Sigmoid colon (tissue), 3 donors: ENCODE data around the gene VSIG1.

ENCODE experiments used
- CTCF ChIP-seq, 4 experiments: fragments of 450-650 bp in 3 of 4; fragments of 200-600 bp in 1 of 4; IDR thresholded peaks; one replicate each; pipeline ENCODE4 v1.5.1; 2016 to 2019; ENCODE audit warnings: antibody characterized with exemption in 4 of 4, mild to moderate bottlenecking in 3 of 4, moderate library complexity in 2 of 4
- POLR2A ChIP-seq, 2 donors: fragments of 450-650 bp; IDR thresholded peaks; one replicate each; pipeline ENCODE4 v1.6.1; 2016; ENCODE audit warnings: antibody characterized with exemption in 2 of 2, mild to moderate bottlenecking in 2 of 2, moderate library complexity in 2 of 2

DNA sequence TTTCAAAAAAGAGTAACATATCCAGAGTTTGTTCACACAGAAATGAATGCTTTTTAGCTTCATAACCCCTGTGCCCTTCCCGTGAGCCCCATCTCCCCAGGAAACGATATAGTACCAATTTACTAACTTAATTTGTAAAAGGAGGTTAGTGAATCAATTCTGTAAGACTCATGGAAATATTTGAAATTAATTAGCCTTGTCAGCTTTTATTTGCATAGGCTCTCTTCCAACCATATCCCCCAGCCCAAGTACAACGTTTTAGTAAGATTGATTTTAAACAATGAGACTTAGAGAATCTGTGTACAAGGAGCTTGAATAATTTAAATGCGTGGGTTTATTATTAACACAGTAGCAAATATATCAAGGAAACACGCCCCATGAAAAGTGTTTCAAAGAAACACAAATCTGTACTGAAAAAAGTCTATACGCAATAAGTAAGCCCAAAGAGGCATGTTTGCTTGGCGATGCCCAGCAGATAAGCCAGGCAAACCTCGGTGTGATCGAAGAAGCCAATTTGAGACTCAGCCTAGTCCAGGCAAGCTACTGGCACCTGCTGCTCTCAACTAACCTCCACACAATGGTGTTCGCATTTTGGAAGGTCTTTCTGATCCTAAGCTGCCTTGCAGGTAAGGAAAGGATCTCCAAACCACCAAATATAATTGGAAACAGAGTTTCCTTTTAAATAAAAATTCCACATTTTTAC is at the start of gene VSIG1:
- TF ChIP-seq POLR2A (IDR thresholded peaks at IDR 0.05) (no peak), CTCF (IDR thresholded peaks at IDR 0.05) (no peak)
